ENCODE data around the gene DNAJC1.

The DNAJC1 gene

DNA sequence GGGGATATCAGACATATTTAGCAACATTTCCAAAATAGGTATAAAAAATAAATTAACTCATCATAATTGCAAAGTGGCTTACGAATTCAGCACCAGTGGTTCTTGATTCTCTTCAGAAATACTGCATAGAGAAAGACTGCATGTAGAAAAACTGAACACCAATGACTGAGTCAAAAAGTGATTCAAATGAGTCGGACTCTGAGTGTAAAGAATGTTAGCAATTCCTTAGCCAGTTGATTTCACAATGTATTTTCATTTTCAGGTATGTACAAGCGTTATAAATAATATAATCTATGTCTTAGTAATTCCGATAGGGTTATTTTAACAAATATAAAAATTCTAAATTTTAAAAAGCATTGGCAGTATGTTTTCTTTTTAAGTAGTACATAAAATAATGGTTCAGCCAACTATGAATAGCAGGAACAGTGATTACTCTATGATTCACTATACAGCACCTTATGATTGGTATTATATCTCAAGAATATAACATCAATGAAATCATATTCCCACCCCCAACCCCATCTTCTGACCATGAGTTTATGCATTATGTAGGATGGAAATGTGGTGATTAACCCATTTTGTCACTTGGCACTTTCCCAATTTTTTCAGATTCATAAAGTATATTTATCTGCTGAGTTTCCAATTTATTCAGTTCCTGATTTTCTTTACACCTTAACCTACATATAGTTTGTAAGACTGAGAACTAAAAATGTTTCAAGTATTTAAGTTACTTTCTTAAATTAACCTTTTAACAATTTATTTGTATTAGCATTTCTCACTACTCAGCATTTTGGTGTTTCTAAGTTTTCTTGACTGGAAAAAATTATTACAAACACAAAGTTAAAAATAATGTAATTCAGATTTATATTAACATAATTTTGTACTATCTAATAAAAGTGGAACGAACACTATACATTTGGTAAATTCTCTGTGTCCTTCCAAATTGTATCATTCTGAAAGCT lies 33.9 kb downstream of the DNAJC1 start:
- intact Hi-C loops (cut with DNase I): no loop called here
- no peak for DNase-seq

- intact Hi-C loops (cut with DNase I): no loop called here
- no peak for DNase-seq
These were observed 38.4 kb downstream of the DNAJC1 start for GRCh38 chr10:21964983-21965665.

- no peak for DNase-seq
- intact Hi-C loops (cut with DNase I): no loop called here
These were observed 41.2 kb downstream of the DNAJC1 start for GRCh38 chr10:21962358-21962757.

DNA sequence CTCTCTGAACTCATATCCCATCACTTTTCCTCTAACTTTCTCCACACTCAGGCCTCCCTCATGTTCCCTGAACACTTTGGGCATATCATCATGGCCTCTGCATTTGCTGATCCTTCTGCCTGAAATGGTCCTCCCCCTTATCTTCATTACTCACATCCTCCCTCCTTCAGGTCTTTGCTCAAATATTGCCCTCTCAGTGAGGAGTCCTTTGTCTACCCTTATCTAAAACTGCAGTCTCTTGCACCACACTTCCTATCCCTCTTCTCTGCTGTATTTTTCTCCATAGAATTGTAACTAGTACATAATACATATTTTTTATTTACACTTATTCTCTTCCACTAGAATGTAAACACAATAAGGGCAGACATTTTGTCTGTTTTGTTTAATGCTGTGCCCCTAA lies 41.7 kb downstream of the DNAJC1 start:
- intact Hi-C loops (cut with DNase I): no loop called here
- no peak for DNase-seq

GRCh38 chr10:21959998-21960397 lies 43.5 kb downstream of the DNAJC1 start:
- intact Hi-C loops (cut with DNase I): no loop called here
- no peak for DNase-seq

DNA sequence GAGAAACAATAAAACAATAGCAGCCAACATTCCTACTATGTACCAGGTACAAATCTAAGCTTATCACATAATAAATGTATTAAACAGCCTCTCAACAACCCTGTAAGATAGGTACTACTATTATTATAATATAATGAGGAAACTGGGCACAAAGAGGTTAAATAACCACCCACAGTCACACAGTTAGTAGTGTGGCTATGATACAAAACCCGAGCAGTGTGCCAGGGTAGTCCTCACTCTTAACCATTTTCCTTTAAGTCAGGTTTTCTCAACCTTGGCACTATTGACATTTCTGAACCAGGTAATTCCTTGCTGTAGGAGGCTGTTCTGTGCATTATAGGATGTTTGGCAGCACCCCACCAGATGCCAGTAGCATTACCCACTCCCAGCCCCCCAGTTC lies 48.8 kb downstream of the DNAJC1 start:
- intact Hi-C loops (cut with DNase I): loop anchor here (5.0 kb wide), 1 partner anchor 457 kb away; no protein-coding TSS in a partner anchor
- DNase-seq: no peak

GRCh38 chr10:21954132-21954531 lies 49.4 kb downstream of the DNAJC1 start:
- DNase-seq: no peak
- intact Hi-C loops (cut with DNase I): loop anchor here (5.0 kb wide), 1 partner anchor 457 kb away; no protein-coding TSS in a partner anchor

- intact Hi-C loops (cut with DNase I): loop anchor here (5.0 kb wide), 1 partner anchor 456 kb away; no protein-coding TSS in a partner anchor
- no peak for DNase-seq
These were observed 49.9 kb downstream of the DNAJC1 start for GRCh38 chr10:21953585-21954057.

DNA sequence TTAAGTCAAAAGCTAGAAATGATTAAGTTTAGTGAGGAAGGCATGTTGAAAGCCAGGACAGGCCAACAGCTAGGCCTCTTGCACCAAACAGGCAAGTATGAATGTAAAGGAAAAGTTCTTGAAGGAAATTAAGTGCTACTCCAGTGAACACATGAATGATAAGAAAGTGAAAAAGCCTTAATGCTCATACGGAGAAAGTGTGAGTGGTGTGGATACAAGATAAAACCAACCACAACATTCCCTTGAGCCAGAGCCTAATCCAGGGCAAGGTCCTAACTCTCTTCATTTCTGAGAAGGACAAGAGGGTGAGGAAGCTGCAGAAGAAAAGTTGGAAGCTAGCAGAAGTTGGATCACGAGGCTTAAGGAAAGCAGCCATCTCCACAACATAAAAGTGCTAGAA lies 53.0 kb downstream of the DNAJC1 start:
- DNase-seq: no peak
- intact Hi-C loops (cut with DNase I): loop anchor here (5.0 kb wide), 1 partner anchor 453 kb away; no protein-coding TSS in a partner anchor

DNA sequence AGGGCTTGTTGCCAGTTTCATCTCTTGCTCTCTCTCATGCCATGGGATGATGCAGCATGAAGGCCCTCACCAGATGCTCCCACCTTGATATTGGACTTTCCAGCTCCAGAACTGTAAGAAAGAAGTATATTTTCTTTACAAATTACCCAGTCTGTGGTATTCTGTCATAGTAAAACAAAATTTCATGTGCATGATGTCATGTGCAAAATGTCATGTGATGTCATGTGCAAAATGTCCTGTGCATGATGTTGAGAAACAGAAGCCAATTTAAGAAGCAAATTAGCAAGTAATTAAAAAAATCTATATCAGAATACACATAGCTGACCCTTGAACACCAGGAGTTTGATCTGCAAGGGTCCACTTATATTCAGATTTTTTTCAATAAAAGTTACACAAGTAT lies 56.6 kb downstream of the DNAJC1 start:
- intact Hi-C loops (cut with DNase I): no loop called here
- no peak for DNase-seq

DNA sequence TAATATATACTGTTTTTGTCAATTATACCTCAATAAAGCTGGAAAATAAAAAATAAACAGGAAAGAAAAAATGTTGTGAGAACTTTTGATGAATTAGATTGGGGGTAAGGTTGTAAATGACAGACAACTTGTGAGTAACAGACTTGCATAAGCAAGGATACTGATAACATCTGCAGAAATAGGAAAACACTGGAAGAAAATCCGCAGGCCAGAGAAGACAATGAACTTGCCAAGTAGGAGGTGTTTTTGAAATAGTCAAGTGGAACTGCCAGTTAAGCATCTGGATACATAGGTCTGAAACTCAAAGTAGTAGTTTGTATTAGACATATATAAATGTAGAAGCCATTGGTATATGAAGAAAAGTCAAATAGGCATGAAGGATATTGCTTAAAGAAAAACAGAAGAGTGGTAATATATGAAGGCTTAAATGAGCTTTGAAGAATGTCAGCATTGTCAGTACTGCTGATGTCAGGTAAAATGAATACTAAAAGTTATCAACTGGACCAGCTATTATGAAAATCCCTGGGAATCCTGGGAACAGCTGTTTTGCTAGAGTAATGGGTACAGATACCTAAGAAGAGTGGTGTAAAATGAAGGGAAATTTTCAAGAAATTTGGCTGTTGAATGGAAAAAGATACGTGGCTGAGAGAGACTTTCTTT lies 58.7 kb downstream of the DNAJC1 start:
- DNase-seq: no peak

DNA sequence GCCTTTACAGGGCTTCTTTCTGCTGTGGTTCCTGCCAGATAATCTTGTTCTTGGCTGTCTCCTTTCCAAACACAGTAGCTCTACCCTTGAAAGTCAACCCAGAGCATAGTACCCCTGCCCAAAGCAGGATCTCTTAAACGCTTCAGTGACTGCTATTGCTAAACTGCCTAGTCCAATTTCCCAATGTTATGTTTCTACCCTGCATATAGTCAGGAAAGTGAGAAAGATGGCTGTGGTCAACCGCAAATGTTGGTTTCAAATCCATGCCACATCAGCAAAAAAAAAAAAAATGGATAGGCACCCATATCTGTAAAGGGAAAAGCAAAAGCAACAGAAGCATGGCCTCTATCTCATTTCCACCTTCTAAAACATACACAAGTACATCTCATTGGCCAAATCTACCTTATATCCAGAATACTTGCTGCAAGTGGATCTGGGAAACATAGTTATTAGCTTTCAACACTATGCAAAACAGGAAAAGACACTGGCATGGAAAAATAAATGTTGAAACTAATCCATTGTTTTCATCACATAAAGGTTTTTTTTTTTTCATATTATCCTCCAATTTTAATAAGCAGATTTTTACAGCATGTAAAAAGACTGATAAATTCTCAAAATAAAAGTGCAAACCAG lies 59.8 kb downstream of the DNAJC1 start:
- intact Hi-C loops (cut with DNase I): no loop called here

More for the DNA sequence above, 58.7 kb downstream of the DNAJC1 start:
- intact Hi-C loops (cut with DNase I): no loop called here

GRCh38 chr10:21935439-21936023 lies 68.0 kb downstream of the DNAJC1 start:
- intact Hi-C loops (cut with DNase I): no loop called here
- no peak for DNase-seq

More for the DNA sequence above, 59.8 kb downstream of the DNAJC1 start:
- DNase-seq: no peak

GRCh38 chr10:21934307-21934706 lies 69.2 kb downstream of the DNAJC1 start:
- DNase-seq: no peak
- intact Hi-C loops (cut with DNase I): no loop called here

- DNase-seq: no peak
- intact Hi-C loops (cut with DNase I): no loop called here
These were observed 74.5 kb downstream of the DNAJC1 start for GRCh38 chr10:21929070-21929469.

- no peak for DNase-seq
- intact Hi-C loops (cut with DNase I): no loop called here
These were observed 75.7 kb downstream of the DNAJC1 start for GRCh38 chr10:21927631-21928353.

GRCh38 chr10:21926949-21927348 lies 76.6 kb downstream of the DNAJC1 start:
- intact Hi-C loops (cut with DNase I): no loop called here
- DNase-seq: no peak

DNA sequence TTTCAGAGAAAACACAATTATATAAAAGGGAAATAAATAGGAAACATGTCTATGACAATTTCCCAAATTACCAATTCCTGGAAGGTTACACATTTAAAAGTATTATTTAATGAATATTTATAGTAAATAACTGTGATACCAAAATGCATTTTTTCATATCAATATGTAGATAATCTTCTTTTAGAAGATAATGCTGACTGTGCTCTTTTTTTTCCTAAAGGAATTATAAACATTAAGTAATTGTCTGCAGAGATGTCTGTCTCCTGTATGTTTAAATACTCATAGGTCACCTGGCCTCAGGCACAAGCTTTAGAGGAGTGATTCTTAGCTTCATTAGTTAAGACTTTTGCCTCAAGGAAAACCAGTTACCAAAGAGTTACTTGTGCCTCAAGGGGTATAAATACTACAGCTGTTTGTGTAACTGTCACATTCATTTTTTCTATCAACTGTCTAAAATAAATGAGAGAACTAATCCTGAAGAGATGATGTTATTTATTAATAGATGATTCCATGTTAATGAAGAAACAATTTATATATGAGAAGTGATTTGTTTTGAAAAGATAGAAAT lies 77.1 kb downstream of the DNAJC1 start:
- intact Hi-C loops (cut with DNase I): no loop called here
- no peak for DNase-seq

- no peak for DNase-seq
- intact Hi-C loops (cut with DNase I): no loop called here
These were observed 77.7 kb downstream of the DNAJC1 start for GRCh38 chr10:21925851-21926250.
